ENCODE measurements around the gene CACNA1D. TPM values are rescaled to one million over a fixed set of nuclear protein-coding genes. Genes with fewer than 3 reads are reported as not detected.
A peak's percentile ranks its signal among the peaks of the same experiment; 100 is the strongest.

CACNA1D gene
- total and polyA plus RNA-seq, 2 donors from 2014 or later, result 3.7 to 35.7 TPM

DNA sequence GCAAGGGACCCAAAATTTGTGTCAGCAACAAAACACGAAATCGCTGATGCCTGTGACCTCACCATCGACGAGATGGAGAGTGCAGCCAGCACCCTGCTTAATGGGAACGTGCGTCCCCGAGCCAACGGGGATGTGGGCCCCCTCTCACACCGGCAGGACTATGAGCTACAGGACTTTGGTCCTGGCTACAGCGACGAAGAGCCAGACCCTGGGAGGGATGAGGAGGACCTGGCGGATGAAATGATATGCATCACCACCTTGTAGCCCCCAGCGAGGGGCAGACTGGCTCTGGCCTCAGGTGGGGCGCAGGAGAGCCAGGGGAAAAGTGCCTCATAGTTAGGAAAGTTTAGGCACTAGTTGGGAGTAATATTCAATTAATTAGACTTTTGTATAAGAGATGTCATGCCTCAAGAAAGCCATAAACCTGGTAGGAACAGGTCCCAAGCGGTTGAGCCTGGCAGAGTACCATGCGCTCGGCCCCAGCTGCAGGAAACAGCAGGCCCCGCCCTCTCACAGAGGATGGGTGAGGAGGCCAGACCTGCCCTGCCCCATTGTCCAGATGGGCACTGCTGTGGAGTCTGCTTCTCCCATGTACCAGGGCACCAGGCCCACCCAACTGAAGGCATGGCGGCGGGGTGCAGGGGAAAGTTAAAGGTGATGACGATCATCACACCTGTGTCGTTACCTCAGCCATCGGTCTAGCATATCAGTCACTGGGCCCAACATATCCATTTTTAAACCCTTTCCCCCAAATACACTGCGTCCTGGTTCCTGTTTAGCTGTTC is 316.9 kb downstream of the CACNA1D start:
- Histone ChIP-seq H3K9ac (ENCODE audit: low read length in 3 of 3) (no peak overlapping the region), H3K27ac (ENCODE audit: low read depth in 2 of 2, low read length in 2 of 2) (no peak overlapping the region), H3K4me3 (ENCODE audit: low read length in 3 of 3) (no peak overlapping the region), H3K9me3 (ENCODE audit: control insufficient read depth in 2 of 3, insufficient read depth in 1 of 3, low read length in 3 of 3) (no peaks in the 10 kb centered on the region), H3K27me3 (ENCODE audit: control insufficient read depth, insufficient read depth, low read length) (no peaks in the 10 kb centered on the region), H3K36me3 (ENCODE audit: control insufficient read depth in 2 of 3, insufficient read depth in 3 of 3, low read length in 3 of 3) (peaks cover 0 to 3% (median 2%) of the 10 kb centered on the region in 3 donors), H3K4me1 (ENCODE audit: control insufficient read depth in 2 of 3, insufficient read depth in 2 of 3, low read depth in 1 of 3, low read length in 3 of 3) (peaks cover 0 to 13% (median 10%) of the 10 kb centered on the region in 3 donors)
- TF ChIP-seq, protein P1, sequence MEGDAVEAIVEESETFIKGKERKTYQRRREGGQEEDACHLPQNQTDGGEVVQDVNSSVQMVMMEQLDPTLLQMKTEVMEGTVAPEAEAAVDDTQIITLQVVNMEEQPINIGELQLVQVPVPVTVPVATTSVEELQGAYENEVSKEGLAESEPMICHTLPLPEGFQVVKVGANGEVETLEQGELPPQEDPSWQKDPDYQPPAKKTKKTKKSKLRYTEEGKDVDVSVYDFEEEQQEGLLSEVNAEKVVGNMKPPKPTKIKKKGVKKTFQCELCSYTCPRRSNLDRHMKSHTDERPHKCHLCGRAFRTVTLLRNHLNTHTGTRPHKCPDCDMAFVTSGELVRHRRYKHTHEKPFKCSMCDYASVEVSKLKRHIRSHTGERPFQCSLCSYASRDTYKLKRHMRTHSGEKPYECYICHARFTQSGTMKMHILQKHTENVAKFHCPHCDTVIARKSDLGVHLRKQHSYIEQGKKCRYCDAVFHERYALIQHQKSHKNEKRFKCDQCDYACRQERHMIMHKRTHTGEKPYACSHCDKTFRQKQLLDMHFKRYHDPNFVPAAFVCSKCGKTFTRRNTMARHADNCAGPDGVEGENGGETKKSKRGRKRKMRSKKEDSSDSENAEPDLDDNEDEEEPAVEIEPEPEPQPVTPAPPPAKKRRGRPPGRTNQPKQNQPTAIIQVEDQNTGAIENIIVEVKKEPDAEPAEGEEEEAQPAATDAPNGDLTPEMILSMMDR (IDR thresholded peaks at IDR 0.05; ENCODE audit: borderline replicate concordance, extremely low read depth, insufficient read depth), result no peak
- DNase-seq, result peak in 1 of 5 donors; percentile 53
- intact Hi-C loops (cut with DNase I), result no loop called here
- FAIRE-seq, result no peak

DNA sequence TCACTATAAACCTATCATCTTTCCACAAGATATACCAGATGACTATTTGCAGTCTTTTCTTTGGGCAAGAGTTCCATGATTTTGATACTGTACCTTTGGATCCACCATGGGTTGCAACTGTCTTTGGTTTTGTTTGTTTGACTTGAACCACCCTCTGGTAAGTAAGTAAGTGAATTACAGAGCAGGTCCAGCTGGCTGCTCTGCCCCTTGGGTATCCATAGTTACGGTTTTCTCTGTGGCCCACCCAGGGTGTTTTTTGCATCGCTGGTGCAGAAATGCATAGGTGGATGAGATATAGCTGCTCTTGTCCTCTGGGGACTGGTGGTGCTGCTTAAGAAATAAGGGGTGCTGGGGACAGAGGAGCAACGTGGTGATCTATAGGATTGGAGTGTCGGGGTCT is 318.0 kb downstream of the CACNA1D start:
- intact Hi-C loops (cut with DNase I), result no loop called here
- Histone ChIP-seq H3K27ac (ENCODE audit: low read depth in 2 of 2, low read length in 2 of 2) (no peak overlapping the region), H3K4me1 (ENCODE audit: control insufficient read depth in 2 of 3, insufficient read depth in 2 of 3, low read depth in 1 of 3, low read length in 3 of 3) (peaks cover 0 to 5% (median under 1%) of the 10 kb centered on the region in 3 donors), H3K9me3 (ENCODE audit: control insufficient read depth in 2 of 3, insufficient read depth in 1 of 3, low read length in 3 of 3) (no peaks in the 10 kb centered on the region), H3K4me3 (ENCODE audit: low read length in 3 of 3) (no peak overlapping the region), H3K9ac (ENCODE audit: low read length in 3 of 3) (no peak overlapping the region), H3K36me3 (ENCODE audit: control insufficient read depth in 2 of 3, insufficient read depth in 3 of 3, low read length in 3 of 3) (peaks cover 0 to 7% (median 6%) of the 10 kb centered on the region in 3 donors), H3K27me3 (ENCODE audit: control insufficient read depth, insufficient read depth, low read length) (no peaks in the 10 kb centered on the region)
- TF ChIP-seq, protein P1 (IDR thresholded peaks at IDR 0.05; ENCODE audit: borderline replicate concordance, extremely low read depth, insufficient read depth), result no peak
- no peak for DNase-seq
- FAIRE-seq, result no peak

DNA sequence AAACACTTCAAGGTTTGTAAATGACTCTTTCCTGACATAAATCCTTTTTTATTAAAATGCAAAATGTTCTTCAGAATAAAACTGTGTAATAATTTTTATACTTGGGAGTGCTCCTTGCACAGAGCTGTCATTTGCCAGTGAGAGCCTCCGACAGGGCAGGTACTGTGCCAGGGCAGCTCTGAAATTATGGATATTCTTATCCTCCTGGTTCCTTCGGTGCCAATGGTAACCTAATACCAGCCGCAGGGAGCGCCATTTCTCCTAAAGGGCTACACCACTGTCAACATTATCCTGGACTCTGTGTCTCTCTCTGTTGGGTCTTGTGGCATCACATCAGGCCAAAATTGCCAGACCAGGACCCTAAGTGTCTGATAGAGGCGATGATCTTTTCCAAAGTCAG is 318.8 kb downstream of the CACNA1D start:
- Histone ChIP-seq H3K27me3 (ENCODE audit: control insufficient read depth, insufficient read depth, low read length) (no peaks in the 10 kb centered on the region), H3K27ac (ENCODE audit: low read depth in 2 of 2, low read length in 2 of 2) (no peak overlapping the region), H3K4me1 (ENCODE audit: control insufficient read depth in 2 of 3, insufficient read depth in 2 of 3, low read depth in 1 of 3, low read length in 3 of 3) (no peaks in the 10 kb centered on the region), H3K36me3 (ENCODE audit: control insufficient read depth in 2 of 3, insufficient read depth in 3 of 3, low read length in 3 of 3) (peaks cover 0 to 14% (median 9%) of the 10 kb centered on the region in 3 donors), H3K4me3 (ENCODE audit: low read length in 3 of 3) (no peak overlapping the region), H3K9ac (ENCODE audit: low read length in 3 of 3) (no peak overlapping the region), H3K9me3 (ENCODE audit: control insufficient read depth in 2 of 3, insufficient read depth in 1 of 3, low read length in 3 of 3) (no peaks in the 10 kb centered on the region)
- no peak for FAIRE-seq
- intact Hi-C loops (cut with DNase I), result no loop called here
- no peak for DNase-seq
- TF ChIP-seq, protein P1 (IDR thresholded peaks at IDR 0.05; ENCODE audit: borderline replicate concordance, extremely low read depth, insufficient read depth), result no peak

Measured in kidney (tissue), 14 donors.